ENCODE measurements around the gene XYLT1.
A peak's percentile ranks its signal among the peaks of the same experiment; 100 is the strongest.
"Not testable (repeated sequence)": the region's sequence is repeated elsewhere in the genome, so short reads cannot be mapped to it uniquely, and the experiment has no call there.

Gene XYLT1

GRCh38 chr16:17424771-17425170 is 46.0 kb downstream of the XYLT1 start:
- no peak for DNase-seq (ENCODE audit: low read depth)

DNA sequence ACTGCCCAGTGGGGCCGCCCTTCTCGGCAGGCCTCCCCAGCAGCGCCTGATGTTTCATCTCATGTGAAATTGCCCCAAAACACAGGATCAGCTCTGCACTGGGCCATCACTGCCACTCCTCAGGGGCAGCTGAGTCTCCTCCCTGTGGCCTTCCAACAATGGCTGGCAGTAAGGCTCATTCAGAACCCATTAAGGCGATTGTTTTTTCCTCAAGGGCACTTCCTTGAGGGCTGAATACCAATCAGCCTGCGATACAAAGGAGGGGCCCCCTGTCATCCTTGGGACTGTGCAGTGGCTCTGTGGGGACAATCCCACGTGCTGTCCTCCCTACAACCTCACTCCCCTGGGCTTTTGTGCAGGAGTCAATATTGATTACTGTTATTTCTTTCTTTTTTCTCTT is 47.5 kb downstream of the XYLT1 start:
- DNase-seq (ENCODE audit: low read depth), result no peak

GRCh38 chr16:17420816-17421215 is 49.9 kb downstream of the XYLT1 start:
- no peak for DNase-seq (ENCODE audit: low read depth)

DNA sequence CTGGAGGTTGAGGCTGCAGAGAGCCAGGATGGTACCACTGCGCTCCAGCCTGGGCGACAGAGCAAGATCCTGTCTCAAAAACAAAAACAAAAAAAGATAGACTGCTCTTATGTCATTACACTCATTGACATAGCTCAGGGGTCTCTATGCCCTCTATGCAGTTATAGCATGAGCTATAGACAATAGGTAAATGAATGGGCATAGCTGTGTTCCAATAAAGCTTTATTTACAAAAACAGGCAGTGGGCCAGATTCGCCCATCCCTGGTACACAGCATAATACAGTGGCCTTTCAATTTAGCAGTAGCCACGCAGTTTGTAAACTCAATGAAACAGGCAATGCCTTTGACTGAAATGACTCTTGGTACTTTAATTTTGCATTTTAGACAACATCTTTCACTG is 51.5 kb downstream of the XYLT1 start:
- no peak for DNase-seq (ENCODE audit: low read depth)

DNA sequence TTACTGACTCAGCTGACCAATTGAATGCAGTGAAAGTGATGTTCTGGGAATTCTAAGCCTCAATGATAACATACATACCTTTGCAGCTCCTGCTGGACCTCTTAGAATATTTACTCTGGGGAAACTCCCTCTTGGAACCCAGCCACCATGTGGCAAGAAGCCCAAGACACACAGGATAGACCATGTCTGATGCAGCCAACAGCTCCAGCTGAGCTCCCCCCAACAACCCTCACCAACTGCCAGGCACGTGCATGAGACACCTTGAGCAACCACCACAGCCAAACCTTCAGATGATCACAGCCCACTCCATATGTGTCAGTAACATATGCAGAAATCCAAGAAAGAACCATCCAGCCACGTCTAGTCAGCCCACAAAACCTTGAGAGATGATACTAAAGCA is 53.0 kb downstream of the XYLT1 start:
- DNase-seq (ENCODE audit: low read depth), result no peak

GRCh38 chr16:17416461-17417311 is 54.1 kb downstream of the XYLT1 start:
- peak; percentile 28 for DNase-seq (ENCODE audit: low read depth)

DNA sequence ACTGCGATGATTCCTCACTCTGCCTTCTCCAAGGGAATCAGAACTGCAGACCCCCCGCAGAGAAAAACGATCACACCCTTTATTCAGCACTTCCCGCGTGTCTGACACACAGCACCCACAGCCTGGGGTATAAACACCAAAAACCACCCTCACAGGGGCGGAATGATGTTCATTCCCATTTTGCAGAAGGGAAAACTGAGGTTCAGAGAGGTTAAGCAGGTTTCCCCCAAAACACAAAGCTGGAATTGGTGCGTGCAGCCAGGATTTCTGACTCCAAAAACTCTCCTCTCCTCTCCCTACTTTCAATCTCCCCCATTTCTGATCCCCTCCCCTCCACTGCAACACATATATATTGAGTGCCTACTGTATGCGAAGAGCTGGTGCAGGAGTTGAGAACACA is 55.8 kb downstream of the XYLT1 start:
- DNase-seq (ENCODE audit: low read depth), result no peak

DNA sequence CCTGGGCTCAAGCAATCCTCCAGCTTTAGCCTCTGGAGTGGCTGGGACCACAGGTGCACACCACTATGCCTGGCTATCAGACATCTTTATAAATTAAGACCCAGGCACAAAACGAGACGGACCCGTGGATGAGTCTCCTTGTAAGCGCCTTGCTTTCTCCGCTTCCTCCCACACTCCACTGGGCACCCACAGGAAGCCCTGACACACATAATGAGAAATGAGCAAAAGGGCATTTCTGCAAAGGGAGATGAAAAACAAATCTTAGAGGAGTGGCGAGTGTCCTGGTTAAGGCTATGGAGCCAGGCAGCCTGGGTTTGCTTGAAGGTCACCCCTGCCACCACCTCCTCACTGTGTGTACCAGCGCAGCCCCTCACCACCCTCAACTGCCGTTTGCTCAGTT is 56.3 kb downstream of the XYLT1 start:
- DNase-seq (ENCODE audit: low read depth), result no peak

GRCh38 chr16:17413508-17413907 is 57.3 kb downstream of the XYLT1 start:
- no peak for DNase-seq (ENCODE audit: low read depth)

GRCh38 chr16:17412791-17413190 is 58.0 kb downstream of the XYLT1 start:
- no peak for DNase-seq (ENCODE audit: low read depth)

GRCh38 chr16:17412221-17412620 is 58.5 kb downstream of the XYLT1 start:
- no peak for DNase-seq (ENCODE audit: low read depth)

- no peak for DNase-seq (ENCODE audit: low read depth)
Measured at GRCh38 chr16:17411263-17411662, 59.5 kb downstream of the XYLT1 start.

GRCh38 chr16:17410316-17410715 is 60.4 kb downstream of the XYLT1 start:
- not testable (repeated sequence) for DNase-seq (ENCODE audit: low read depth)

DNA sequence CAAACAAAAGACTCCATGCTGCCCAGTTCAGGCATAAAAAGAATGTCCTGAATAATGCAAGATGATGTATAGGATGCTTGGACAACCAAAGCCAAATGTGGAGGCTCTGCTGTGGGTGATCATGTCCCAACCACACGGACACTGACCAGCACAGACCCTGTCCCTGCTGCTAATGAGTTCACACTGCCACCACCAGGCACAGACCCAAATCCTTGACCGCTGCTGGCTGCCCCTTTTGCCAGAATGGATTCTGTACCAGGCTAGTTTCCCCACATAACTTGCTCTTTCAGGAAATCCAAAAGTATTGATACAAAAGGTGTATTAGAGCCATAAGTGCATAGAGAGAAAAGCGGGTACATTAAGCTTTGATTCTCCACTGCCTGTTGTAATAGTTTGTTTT is 60.9 kb downstream of the XYLT1 start:
- no peak for DNase-seq (ENCODE audit: low read depth)

DNA sequence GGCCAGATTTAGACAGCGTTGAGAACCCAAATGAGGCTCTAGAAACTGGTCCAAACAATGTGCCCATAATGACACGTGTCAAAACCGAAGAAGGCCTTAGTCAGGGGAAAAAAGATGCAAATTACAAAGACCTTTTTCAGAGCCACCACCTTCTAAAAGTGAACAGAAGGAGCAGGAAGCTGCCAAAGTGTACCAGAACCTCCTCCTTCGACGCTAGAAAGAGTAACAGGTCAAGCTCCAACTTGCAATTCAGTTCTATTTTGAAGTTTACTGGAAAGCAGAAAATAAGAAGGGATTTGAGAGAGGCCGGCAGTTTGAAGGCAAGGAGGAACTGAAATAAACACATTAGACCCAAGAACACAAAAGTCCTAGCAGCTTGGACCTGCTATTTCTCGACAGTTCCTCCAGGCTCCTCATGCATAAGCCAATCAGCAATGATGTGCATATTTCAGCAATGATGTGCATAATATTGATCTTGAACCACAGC is 61.8 kb downstream of the XYLT1 start:
- no peak for DNase-seq (ENCODE audit: low read depth)

DNA sequence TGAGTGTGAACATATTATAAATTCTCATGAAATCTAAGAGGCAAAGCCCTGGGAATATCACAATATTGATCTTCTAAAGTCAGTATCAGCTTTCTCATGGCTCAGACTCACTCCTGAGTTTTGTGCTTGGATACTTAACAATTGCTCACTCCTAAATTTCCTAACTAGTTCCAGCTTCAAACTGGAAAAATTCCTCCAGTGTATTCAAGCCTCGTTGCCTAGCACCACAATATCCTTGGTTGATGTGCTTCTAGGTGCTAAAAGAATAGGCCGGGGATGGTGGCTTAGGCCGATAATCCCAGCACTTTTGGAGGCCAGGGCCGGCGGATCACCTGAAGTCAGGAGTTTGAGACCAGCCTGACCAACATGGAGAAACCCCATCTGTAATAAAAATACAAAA is 62.5 kb downstream of the XYLT1 start:
- DNase-seq (ENCODE audit: low read depth), result no peak

DNA sequence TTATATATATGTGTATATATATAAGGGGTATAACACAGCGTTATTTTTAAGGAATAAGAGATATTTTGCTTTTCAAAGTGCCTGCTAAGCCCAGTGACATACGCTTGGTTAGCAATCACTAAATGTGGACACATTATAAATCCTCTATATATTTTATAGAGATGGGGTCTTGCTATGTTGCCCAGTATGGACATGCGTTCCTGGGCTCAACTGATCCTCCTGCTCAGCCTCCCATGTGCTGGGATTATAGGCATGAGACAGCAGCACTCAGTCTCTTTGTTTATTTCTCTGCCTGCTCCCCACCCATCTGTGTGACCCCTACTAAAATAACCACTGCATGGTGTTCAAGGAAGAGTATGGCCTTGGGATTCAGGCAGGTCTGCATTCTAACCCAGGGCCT is 63.4 kb downstream of the XYLT1 start:
- no peak for DNase-seq (ENCODE audit: low read depth)

- DNase-seq (ENCODE audit: low read depth), result no peak
Measured at GRCh38 chr16:17404941-17405689, 65.6 kb downstream of the XYLT1 start.

DNA sequence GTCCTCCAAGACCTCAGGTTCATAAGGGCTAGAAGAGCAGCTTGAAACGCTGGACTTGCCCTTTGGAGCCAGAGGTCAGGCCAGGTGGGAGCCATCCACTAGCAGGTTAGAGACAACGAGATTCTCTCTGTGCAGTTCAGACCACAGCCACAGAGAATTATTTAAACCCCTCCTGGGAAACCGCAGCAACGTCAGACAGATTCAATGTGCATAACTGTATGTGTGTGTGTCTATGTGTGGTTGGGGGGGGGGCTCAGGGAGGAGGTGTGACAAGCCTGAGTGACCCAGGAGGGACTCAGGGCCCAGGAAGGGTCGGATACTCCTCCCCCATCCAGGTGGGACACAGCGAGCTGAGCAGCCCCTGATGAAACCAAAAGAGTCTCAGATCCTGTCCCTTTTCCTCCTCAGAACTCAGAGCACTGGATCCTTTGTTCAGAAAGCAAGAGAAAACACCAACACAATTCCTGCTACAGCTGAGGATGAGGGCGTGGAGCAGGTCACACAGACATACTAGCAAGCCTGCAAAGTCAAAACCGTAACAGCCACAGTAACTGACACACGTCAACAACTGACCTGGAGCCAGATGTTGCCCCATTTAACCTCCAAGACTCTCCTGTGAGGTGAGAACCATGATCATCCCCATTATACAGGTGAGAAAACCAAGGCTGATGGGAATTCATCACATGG is 66.8 kb downstream of the XYLT1 start:
- no peak for DNase-seq (ENCODE audit: low read depth)

DNA sequence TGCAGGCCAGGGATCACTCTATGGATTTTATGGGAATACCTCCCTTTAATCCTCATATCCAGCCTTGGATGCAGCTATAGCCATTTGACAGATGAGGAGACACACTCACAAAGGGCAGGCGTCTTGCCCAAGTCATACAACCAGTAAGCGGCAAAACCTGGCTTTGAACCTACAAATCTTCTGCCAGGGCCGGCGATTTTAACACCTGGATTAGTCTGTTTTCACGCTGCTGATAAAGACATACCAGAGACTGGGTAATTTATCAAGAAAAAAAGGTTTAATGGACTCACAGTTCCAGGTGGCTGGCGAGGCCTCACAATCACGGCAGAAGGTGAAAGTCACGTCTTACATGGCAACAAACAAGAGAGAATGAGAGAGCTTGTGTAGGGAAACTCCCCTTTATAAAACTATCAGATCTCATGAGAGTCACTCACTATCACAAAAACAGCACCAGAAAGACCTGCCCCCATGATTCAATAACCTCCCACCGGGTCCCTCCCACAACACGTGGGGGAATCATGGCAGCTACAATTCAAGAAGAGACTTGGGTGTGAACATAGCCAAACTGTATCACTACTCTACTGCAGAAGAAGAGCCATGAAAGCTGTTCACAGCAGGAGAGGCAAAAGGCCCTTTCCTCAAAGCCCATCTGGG is 67.5 kb downstream of the XYLT1 start:
- no peak for DNase-seq (ENCODE audit: low read depth)

- DNase-seq (ENCODE audit: low read depth), result peak; percentile 31
Measured at GRCh38 chr16:17397499-17397891, 73.3 kb downstream of the XYLT1 start.
